Measurements from ENCODE around the gene TTC9B.

The TTC9B gene

GRCh38 chr19:40184273-40184672, 33.9 kb downstream of the TTC9B start:
- H3K79me2 ChIP-seq (ENCODE audit: low read length): no peaks in the 10 kb centered on the region
- H3K4me2 ChIP-seq (ENCODE audit: low read depth, low read length): no peak overlapping the region
- H3F3A ChIP-seq (ENCODE audit: insufficient read depth, low read length): peaks cover 3% of the 10 kb centered on the region; the same call in 1 of the 2 replicates
- no peaks in the 10 kb centered on the region for H3K4me1 ChIP-seq (ENCODE audit: low read length)
- H3K27ac ChIP-seq (ENCODE audit: low read length): no peak overlapping the region
- H3K9ac ChIP-seq (ENCODE audit: low read length): no peak overlapping the region
- no peak overlapping the region for H2AFZ ChIP-seq (ENCODE audit: low read length)
- no peak for DNase-seq
- no peak overlapping the region for H3K4me3 ChIP-seq (ENCODE audit: low read length)
- H3K9me2 ChIP-seq (replicated peaks; ENCODE audit: insufficient read depth, low read length): no peaks in the 10 kb centered on the region
- no peaks in the 10 kb centered on the region for H3K9me3 ChIP-seq (replicated peaks; ENCODE audit: insufficient read depth, low read length)
- TF ChIP-seq EZH2phosphoT487 (IDR thresholded peaks at IDR 0.05; ENCODE audit: low read length) (no peak), EZH2 (optimal IDR thresholded peaks at IDR 0.05; ENCODE audit: low read depth, low read length) (no peak), CTCF (IDR thresholded peaks at IDR 0.05; ENCODE audit: low read length) (no peak)
- H3K27me3 ChIP-seq (replicated peaks; ENCODE audit: insufficient read depth, low read length): no peaks in the 10 kb centered on the region
- no peaks in the 10 kb centered on the region for H3K36me3 ChIP-seq (replicated peaks; ENCODE audit: insufficient read depth, low read length)
- H4K20me1 ChIP-seq (ENCODE audit: insufficient read depth, low read length): no peaks in the 10 kb centered on the region

GRCh38 chr19:40178756-40179155, 39.4 kb downstream of the TTC9B start:
- no peaks in the 10 kb centered on the region for H3K36me3 ChIP-seq (replicated peaks; ENCODE audit: insufficient read depth, low read length)
- TF ChIP-seq EZH2 (optimal IDR thresholded peaks at IDR 0.05; ENCODE audit: low read depth, low read length) (no peak), CTCF (IDR thresholded peaks at IDR 0.05; ENCODE audit: low read length) (no peak), EZH2phosphoT487 (IDR thresholded peaks at IDR 0.05; ENCODE audit: low read length) (no peak)
- H3K9me2 ChIP-seq (replicated peaks; ENCODE audit: insufficient read depth, low read length): no peaks in the 10 kb centered on the region
- H3K4me3 ChIP-seq (ENCODE audit: low read length): no peak overlapping the region
- no peak overlapping the region for H3K4me2 ChIP-seq (ENCODE audit: low read depth, low read length)
- H3K9ac ChIP-seq (ENCODE audit: low read length): no peak overlapping the region
- no peaks in the 10 kb centered on the region for H3K4me1 ChIP-seq (ENCODE audit: low read length)
- no peaks in the 10 kb centered on the region for H3K79me2 ChIP-seq (ENCODE audit: low read length)
- H3K27ac ChIP-seq (ENCODE audit: low read length): no peak overlapping the region
- no peaks in the 10 kb centered on the region for H4K20me1 ChIP-seq (ENCODE audit: insufficient read depth, low read length)
- no peak overlapping the region for H2AFZ ChIP-seq (ENCODE audit: low read length)
- no peaks in the 10 kb centered on the region for H3K27me3 ChIP-seq (replicated peaks; ENCODE audit: insufficient read depth, low read length)
- no peak for DNase-seq
- H3F3A ChIP-seq (ENCODE audit: insufficient read depth, low read length): no peaks in the 10 kb centered on the region
- no peaks in the 10 kb centered on the region for H3K9me3 ChIP-seq (replicated peaks; ENCODE audit: insufficient read depth, low read length)

GRCh38 chr19:40177286-40178070, 40.7 kb downstream of the TTC9B start:
- Histone ChIP-seq H3K79me2 (ENCODE audit: low read length) (no peaks in the 10 kb centered on the region), H3K9me3 (replicated peaks; ENCODE audit: insufficient read depth, low read length) (no peaks in the 10 kb centered on the region), H3K4me2 (ENCODE audit: low read depth, low read length) (no peak overlapping the region), H3K4me3 (ENCODE audit: low read length) (no peak overlapping the region), H3K9me2 (replicated peaks; ENCODE audit: insufficient read depth, low read length) (no peaks in the 10 kb centered on the region), H3K4me1 (ENCODE audit: low read length) (no peaks in the 10 kb centered on the region), H2AFZ (ENCODE audit: low read length) (no peak overlapping the region), H3F3A (ENCODE audit: insufficient read depth, low read length) (no peaks in the 10 kb centered on the region), H3K27me3 (replicated peaks; ENCODE audit: insufficient read depth, low read length) (no peaks in the 10 kb centered on the region), H3K36me3 (replicated peaks; ENCODE audit: insufficient read depth, low read length) (no peaks in the 10 kb centered on the region), H3K9ac (ENCODE audit: low read length) (no peak overlapping the region), H4K20me1 (ENCODE audit: insufficient read depth, low read length) (no peaks in the 10 kb centered on the region), H3K27ac (ENCODE audit: low read length) (no peak overlapping the region)
- no peak for TF ChIP-seq EZH2 (optimal IDR thresholded peaks at IDR 0.05; ENCODE audit: low read depth, low read length)
- no peak for DNase-seq

GRCh38 chr19:40175820-40176219, 42.4 kb downstream of the TTC9B start:
- H3K27me3 ChIP-seq (replicated peaks; ENCODE audit: insufficient read depth, low read length): no peaks in the 10 kb centered on the region
- TF ChIP-seq EZH2 (optimal IDR thresholded peaks at IDR 0.05; ENCODE audit: low read depth, low read length): no peak
- TF ChIP-seq EZH2phosphoT487 (IDR thresholded peaks at IDR 0.05; ENCODE audit: low read length): no peak
- no peak for TF ChIP-seq CTCF (IDR thresholded peaks at IDR 0.05; ENCODE audit: low read length)
- no peaks in the 10 kb centered on the region for H3K4me1 ChIP-seq (ENCODE audit: low read length)
- H3K79me2 ChIP-seq (ENCODE audit: low read length): no peaks in the 10 kb centered on the region
- no peak for DNase-seq
- no peak overlapping the region for H2AFZ ChIP-seq (ENCODE audit: low read length)
- no peaks in the 10 kb centered on the region for H3F3A ChIP-seq (ENCODE audit: insufficient read depth, low read length)
- H3K9ac ChIP-seq (ENCODE audit: low read length): no peak overlapping the region
- no peak overlapping the region for H3K27ac ChIP-seq (ENCODE audit: low read length)
- no peaks in the 10 kb centered on the region for H3K9me2 ChIP-seq (replicated peaks; ENCODE audit: insufficient read depth, low read length)
- H3K36me3 ChIP-seq (replicated peaks; ENCODE audit: insufficient read depth, low read length): no peaks in the 10 kb centered on the region
- H3K4me3 ChIP-seq (ENCODE audit: low read length): no peak overlapping the region
- H3K9me3 ChIP-seq (replicated peaks; ENCODE audit: insufficient read depth, low read length): no peaks in the 10 kb centered on the region
- no peak overlapping the region for H3K4me2 ChIP-seq (ENCODE audit: low read depth, low read length)
- H4K20me1 ChIP-seq (ENCODE audit: insufficient read depth, low read length): no peaks in the 10 kb centered on the region

Data from MM.1S (cell line).